Stomach (tissue), 4 donors: ENCODE measurements around the gene RHO.
"Not testable (repeated sequence)": the region's sequence is repeated elsewhere in the genome, so short reads cannot be mapped to it uniquely, and the experiment has no call there.

Source experiments
- CTCF ChIP-seq, 7 experiments: fragments of 450-650 bp in 4 of 7; fragments of 200-600 bp in 3 of 7; sonication (generic) in 3 of 7; IDR thresholded peaks; one replicate each; pipeline ENCODE4 v1.5.1; 2016 to 2019; ENCODE audit warnings: antibody characterized with exemption in 7 of 7, control low read depth in 2 of 7, mild to moderate bottlenecking in 1 of 7
- EP300 ChIP-seq: sonication (generic); formaldehyde crosslinking; IDR thresholded peaks from one replicate; pipeline ENCODE4 v1.6.1; 2017; ENCODE audit warnings: antibody characterized with exemption

- TF ChIP-seq CTCF (IDR thresholded peaks at IDR 0.05); EP300: not testable (repeated sequence)
These were observed 33.9 kb upstream of the RHO start for GRCh38 chr3:129494499-129494898.
